Adrenal gland (tissue), 12 donors: ENCODE data around the gene NRM. TPM values are rescaled to one million over a fixed set of nuclear protein-coding genes. Genes with fewer than 3 reads are reported as not detected.
"Not testable (repeated sequence)": the region's sequence is repeated elsewhere in the genome, so short reads cannot be mapped to it uniquely, and the experiment has no call there.

Source experiments
- DNase-seq, 7 donors: peaks; one replicate each; pipeline ENCODE4 v3.0.0-alpha.2; 2019 to 2020
- H3K27ac ChIP-seq, 5 donors: fragments of 200-600 bp; sonication (generic) in 4 of 5; 1 replicate in 3 of 5; 2 replicates in 2 of 5; pipeline versions ENCODE4 v1.5.1 to v1.8.0; 2016 to 2020; ENCODE audit warnings: mild to moderate bottlenecking in 1 of 5
- H3K27me3 ChIP-seq: fragments of 200-600 bp; 2 replicates; pipeline ENCODE4 v1.8.0; 2021
- H3K36me3 ChIP-seq, 2 donors: fragments of 200-600 bp; replicated peaks in 1 of 2; 1 replicate in 1 of 2; 2 replicates in 1 of 2; pipeline versions ENCODE4 v1.5.1 to v1.8.0; 2018 to 2022
- H3K4me1 ChIP-seq, 2 donors: fragments of 200-600 bp; replicated peaks in 1 of 2; 1 replicate in 1 of 2; 2 replicates in 1 of 2; pipeline versions ENCODE4 v1.5.1 to v1.8.0; 2018 to 2021
- H3K4me3 ChIP-seq, 4 donors: fragments of 200-600 bp; sonication (generic) in 3 of 4; one replicate each; pipeline ENCODE4 v1.5.1; 2016 to 2018
- H3K9me3 ChIP-seq, 3 donors: fragments of 200-600 bp; sonication (generic) in 1 of 3; replicated peaks in 1 of 3; 1 replicate in 2 of 3; 2 replicates in 1 of 3; pipeline versions ENCODE4 v1.5.1 to v1.8.0; 2016 to 2021
- CTCF ChIP-seq, 6 experiments: fragments of 450-650 bp in 4 of 6; fragments of 200-600 bp in 2 of 6; sonication (generic) in 1 of 6; IDR thresholded peaks; 1 replicate in 5 of 6; 2 replicates in 1 of 6; pipeline versions ENCODE4 v1.5.1 to v1.8.0; 2016 to 2021; ENCODE audit warnings: antibody characterized with exemption in 6 of 6, mild to moderate bottlenecking in 2 of 6, moderate library complexity in 1 of 6
- POLR2A ChIP-seq, 2 donors: fragments of 450-650 bp; IDR thresholded peaks; one replicate each; pipeline ENCODE4 v1.6.1; 2017; ENCODE audit warnings: antibody characterized with exemption in 2 of 2, mild to moderate bottlenecking in 2 of 2, moderate library complexity in 1 of 2
- WGBS, 4 donors: extraction: QIAGEN DNeasy Blood & Tissue Kit in 2 of 4; methylation state at CpG; one replicate each; pipeline versions ENCODE4 v1.1.5 to v1.1.7; 2013 to 2017; 5-methylcytosine and 5-hydroxymethylcytosine counted together
- intact Hi-C, 2 donors: fragments of 100-400 bp; cut with DNase I; formaldehyde crosslinking; loops; one replicate each; pipeline versions ENCODE4 v1.14.1 to v1.15.0; 2022 to 2023
- polyA plus RNA-seq, 3 donors: library from polyadenylated mRNA; stranded (reverse); fragments of 200-250 nt in 2 of 3; fragments of 350-450 nt in 1 of 3; fragmentation: Illumina TruSeq in 1 of 3; extraction: RNeasy Lipid Tissue Mini Kit (QIAGEN cat#74804) in 1 of 3; gene quantifications; one replicate each; pipeline ENCODE4 v1.2.3, GENCODE V29; 2013 to 2014
- total RNA-seq, 9 donors: library from RNA; depleted of rRNA in 4 of 9; stranded (reverse); fragments of >200 nt in 4 of 9; fragments of 120-200 nt in 1 of 9; fragmentation: NEBNext Ultra II Directional in 1 of 9; extraction: Animal tissue kit (Norgen Biotek cat#: 25700) in 1 of 9; gene quantifications; one replicate each; pipeline versions ENCODE4 v1.1.0 to v1.2.4, GENCODE V29; 2013 to 2023
- donor health status: healthy with polysubstance abuse.
- donor health status: Bipolar disorder and iron deficiency.
- donor health status: DM: yes; HTN: yes; CAD: no.
- donor health status: DM: no; HTN: no; CAD: no.
- donor health status: DM: no; HTN: no; CAD: no.
- donor health status: DM: yes; HTN: yes; CAD: no.

The NRM gene
- total and polyA plus RNA-seq, 12 donors = 1.8 to 39.3 (median 10.7) TPM

- 38 to 48% (median 44%) methylated on average over 6 of the region's 6 CpGs for WGBS, 4 donors
These were observed 34.3 kb upstream of the NRM start for GRCh38 chr6:30724906-30725667.

GRCh38 chr6:30723843-30724741 lies 33.3 kb upstream of the NRM start:
- 54 to 72% (median 63%) methylated on average over 15 to 29 of the region's 29 CpGs for WGBS, 4 donors
- H3K27me3 ChIP-seq, H3K9me3 ChIP-seq, H3K4me3 ChIP-seq: not testable (repeated sequence)
- DNase-seq = peak in 1 of 7 donors; percentile 15
- H3K27ac ChIP-seq = peak overlapping the region in 2 of 5 donors; percentile 23 to 29
- intact Hi-C loops = loop anchor here in 1 of 2 donors (2.0 kb wide), 1 partner anchor 43 kb away; no protein-coding TSS in a partner anchor
- H3K4me1 ChIP-seq = peaks cover 10 to 51% of the 10 kb centered on the region in 2 donors
- peaks cover 0 to 67% of the 10 kb centered on the region in 2 donors for H3K36me3 ChIP-seq

More at GRCh38 chr6:30724906-30725667, 34.3 kb upstream of the NRM start:
- peaks cover 0 to 77% of the 10 kb centered on the region in 2 donors for H3K36me3 ChIP-seq
- no peaks in the 10 kb centered on the region for H3K9me3 ChIP-seq
- peaks cover 10 to 46% of the 10 kb centered on the region in 2 donors for H3K4me1 ChIP-seq
- intact Hi-C loops = no loop called here
- TF ChIP-seq CTCF (IDR thresholded peaks at IDR 0.05) = no peak
- no peak for TF ChIP-seq POLR2A (IDR thresholded peaks at IDR 0.05)
- no peaks in the 10 kb centered on the region for H3K27me3 ChIP-seq
- no peak for DNase-seq
- peak overlapping the region in 2 of 5 donors; percentile 11 to 50 for H3K27ac ChIP-seq
- H3K4me3 ChIP-seq = no peak overlapping the region

DNA sequence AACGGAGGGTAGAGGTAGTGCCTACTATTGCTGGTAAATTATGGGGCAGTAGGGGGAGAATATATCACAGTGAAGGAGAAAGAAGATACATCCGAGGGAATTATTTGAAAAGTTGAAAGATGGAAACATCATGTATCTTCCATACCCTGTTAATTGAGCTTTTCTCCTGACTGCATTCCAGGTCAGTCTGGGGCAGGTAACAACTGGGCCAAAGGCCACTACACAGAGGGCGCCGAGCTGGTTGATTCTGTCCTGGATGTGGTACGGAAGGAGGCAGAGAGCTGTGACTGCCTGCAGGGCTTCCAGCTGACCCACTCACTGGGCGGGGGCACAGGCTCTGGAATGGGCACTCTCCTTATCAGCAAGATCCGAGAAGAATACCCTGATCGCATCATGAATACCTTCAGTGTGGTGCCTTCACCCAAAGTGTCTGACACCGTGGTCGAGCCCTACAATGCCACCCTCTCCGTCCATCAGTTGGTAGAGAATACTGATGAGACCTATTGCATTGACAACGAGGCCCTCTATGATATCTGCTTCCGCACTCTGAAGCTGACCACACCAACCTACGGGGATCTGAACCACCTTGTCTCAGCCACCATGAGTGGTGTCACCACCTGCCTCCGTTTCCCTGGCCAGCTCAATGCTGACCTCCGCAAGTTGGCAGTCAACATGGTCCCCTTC lies 32.5 kb upstream of the NRM start:
- not testable (repeated sequence) for H3K27me3 ChIP-seq, H3K4me3 ChIP-seq, H3K9me3 ChIP-seq
- intact Hi-C loops = loop anchor here in 1 of 2 donors (2.0 kb wide), 1 partner anchor 42 kb away; no protein-coding TSS in a partner anchor
- 58 to 62% (median 60%) methylated on average over 14 to 16 of the region's 16 CpGs for WGBS, 4 donors
- Histone ChIP-seq H3K4me1 (peaks cover 10 to 59% of the 10 kb centered on the region in 2 donors), H3K36me3 (peaks cover 0 to 59% of the 10 kb centered on the region in 2 donors), H3K27ac (peak overlapping the region in 2 of 5 donors; percentile 94 to 99)
- DNase-seq = peak in 1 of 7 donors; percentile 35

DNA sequence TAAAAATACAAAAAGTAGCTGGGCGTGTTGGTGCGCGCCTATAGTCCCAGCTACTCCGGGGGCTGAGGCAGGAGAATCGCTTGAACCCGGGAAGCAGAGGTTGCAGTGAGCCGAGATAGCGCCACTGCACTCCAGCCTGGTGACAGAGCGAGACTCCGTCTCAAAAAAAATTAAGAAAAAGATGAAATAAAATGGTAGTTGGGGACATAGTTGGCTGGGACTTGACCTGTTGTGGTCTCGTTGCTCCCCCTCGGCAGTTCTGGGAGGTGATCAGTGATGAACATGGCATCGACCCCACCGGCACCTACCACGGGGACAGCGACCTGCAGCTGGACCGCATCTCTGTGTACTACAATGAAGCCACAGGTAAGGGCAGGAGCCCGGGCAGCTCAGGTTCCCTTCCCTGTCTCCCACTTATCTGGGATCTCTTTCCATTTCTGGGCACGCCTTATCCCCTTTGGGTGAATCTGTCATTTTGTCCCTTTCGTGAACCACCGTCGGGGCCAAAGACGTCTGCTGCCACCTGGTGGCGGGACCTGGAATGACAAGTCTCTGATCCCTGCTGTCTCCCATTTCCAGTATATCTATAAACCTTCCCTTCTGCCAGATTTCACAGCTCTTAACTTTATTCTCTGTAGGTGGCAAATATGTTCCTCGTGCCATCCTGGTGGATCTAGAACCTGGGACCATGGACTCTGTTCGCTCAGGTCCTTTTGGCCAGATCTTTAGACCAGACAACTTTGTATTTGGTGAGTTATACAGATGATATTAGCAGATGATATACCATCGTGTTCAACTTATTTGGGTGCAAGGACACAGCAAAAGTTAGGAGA lies 31.7 kb upstream of the NRM start:
- H3K36me3 ChIP-seq = peaks cover 0 to 51% of the 10 kb centered on the region in 2 donors
- H3K9me3 ChIP-seq = no peaks in the 10 kb centered on the region
- intact Hi-C loops = loop anchor here (1.0 to 2.0 kb wide), 2 partner anchors 42 to 43 kb away; no protein-coding TSS in a partner anchor
- H3K4me1 ChIP-seq = peaks cover 16 to 56% of the 10 kb centered on the region in 2 donors
- no peaks in the 10 kb centered on the region for H3K27me3 ChIP-seq
- H3K4me3 ChIP-seq = peak overlapping the region in 2 of 4 donors; percentile 57 to 93
- WGBS, 4 donors = 12 to 14% (median 12%) methylated on average over 25 to 27 of the region's 27 CpGs
- peak overlapping the region in 4 of 5 donors; percentile 89 to 99 (median 94) for H3K27ac ChIP-seq
- peak; percentile 98 to 99 (median 99) for TF ChIP-seq CTCF (IDR thresholded peaks at IDR 0.05)
- TF ChIP-seq POLR2A (IDR thresholded peaks at IDR 0.05) = peak in 1 of 2 donors; percentile 24
- DNase-seq = peak; percentile 75 to 96 (median 87)

DNA sequence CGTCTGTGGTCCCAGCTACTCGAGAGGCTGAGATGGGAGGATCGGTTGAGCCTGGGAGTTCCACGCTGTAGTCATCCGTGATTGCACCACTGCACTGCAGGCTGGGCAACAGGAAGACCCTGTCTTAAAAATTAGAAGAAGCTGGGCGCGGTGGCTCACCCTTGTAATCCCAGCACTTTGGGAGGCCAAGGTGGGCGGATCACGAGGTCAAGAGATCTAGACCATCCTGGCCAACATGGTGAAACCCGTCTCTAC lies 31.2 kb upstream of the NRM start:
- not testable (repeated sequence) for H3K27me3 ChIP-seq, H3K9me3 ChIP-seq
- Histone ChIP-seq H3K4me1 (peaks cover 16 to 56% of the 10 kb centered on the region in 2 donors), H3K36me3 (peaks cover 0 to 46% of the 10 kb centered on the region in 2 donors), H3K4me3 (peak overlapping the region in 3 of 4 donors; percentile 16 to 93 (median 57)), H3K27ac (peak overlapping the region in 4 of 5 donors; percentile 89 to 99 (median 94))
- intact Hi-C loops = loop anchor here (1.0 to 2.0 kb wide), 2 partner anchors 41 to 43 kb away; no protein-coding TSS in a partner anchor
- 0 to 11% (median 5%) methylated on average over 6 to 10 of the region's 10 CpGs for WGBS, 4 donors
- DNase-seq = peak in 6 of 7 donors; percentile 48 to 79 (median 56)
